ENCODE measurements around the gene P4HB. TPM values are rescaled to one million over a fixed set of nuclear protein-coding genes. Genes with fewer than 3 reads are reported as not detected.
"Not testable (repeated sequence)": the region's sequence is repeated elsewhere in the genome, so short reads cannot be mapped to it uniquely, and the experiment has no call there.

Gene P4HB
- total RNA-seq, 2 experiments from 2014 or later, result 223 to 233 TPM

- CTCF ChIA-PET, result interaction anchor here (0.6 kb wide), 1 partner anchor 294 kb away, joined by 3 read pairs; no protein-coding TSS in a partner anchor
- H3K27ac Mint-ChIP-seq, result no peak overlapping the region
- no peaks in the 10 kb centered on the region for H3K4me1 ChIP-seq (ENCODE audit: insufficient read depth, low read length)
- intact Hi-C loops (cut with DNase I, micrococcal nuclease), result no loop called here
- peaks cover 0 to 16% of the 10 kb centered on the region in 2 experiments for H3K9me3 ChIP-seq (ENCODE audit: control insufficient read depth in 1 of 2, insufficient read depth in 1 of 2, low read length in 2 of 2)
- H3K36me3 Mint-ChIP-seq (ENCODE audit: low read depth), result peaks cover 28% of the 10 kb centered on the region
- H3K4me3 Mint-ChIP-seq, result no peak overlapping the region
- H3K36me3 ChIP-seq (ENCODE audit: insufficient read depth, low read length), result peaks cover 47% of the 10 kb centered on the region
- TF ChIP-seq CTCF (IDR thresholded peaks at IDR 0.05), result no peak
- no peak for ATAC-seq (ENCODE audit: poor library complexity)
- H3K4me3 ChIP-seq (ENCODE audit: low read length), result no peak overlapping the region
- no peaks in the 10 kb centered on the region for H3K27me3 Mint-ChIP-seq
- POLR2A ChIA-PET, result interaction anchor here (1.0 to 1.3 kb wide), 2 partner anchors 9 to 25 kb away, joined by 3 read pairs; partner anchors contain the start of gene MCRIP1
- no peaks in the 10 kb centered on the region for H3K9me3 Mint-ChIP-seq
- no peak overlapping the region for H3K27ac ChIP-seq (ENCODE audit: low read depth in 1 of 2, low read length in 2 of 2)
- H3K27me3 ChIP-seq (ENCODE audit: control insufficient read depth in 1 of 2, insufficient read depth in 2 of 2, low read length in 2 of 2), result no peaks in the 10 kb centered on the region
- H3K4me1 Mint-ChIP-seq (ENCODE audit: low read depth), result no peaks in the 10 kb centered on the region
- no peak for DNase-seq
Observed at GRCh38 chr17:81842378-81842724, 18.0 kb downstream of the P4HB start.

- intact Hi-C loops (cut with DNase I, micrococcal nuclease), result no loop called here
- Histone ChIP-seq H3K36me3 (ENCODE audit: insufficient read depth, low read length) (peaks cover 42% of the 10 kb centered on the region), H3K4me1 (ENCODE audit: insufficient read depth, low read length) (no peaks in the 10 kb centered on the region), H3K27ac (ENCODE audit: low read depth in 1 of 2, low read length in 2 of 2) (no peak overlapping the region), H3K9me3 (ENCODE audit: control insufficient read depth in 1 of 2, insufficient read depth in 1 of 2, low read length in 2 of 2) (peaks cover 0 to 16% of the 10 kb centered on the region in 2 experiments), H3K27me3 (ENCODE audit: control insufficient read depth in 1 of 2, insufficient read depth in 2 of 2, low read length in 2 of 2) (no peaks in the 10 kb centered on the region), H3K4me3 (ENCODE audit: low read length) (no peak overlapping the region)
- Mint-ChIP-seq H3K4me3 (no peak overlapping the region), H3K27ac (no peak overlapping the region), H3K36me3 (ENCODE audit: low read depth) (peaks cover 23% of the 10 kb centered on the region), H3K4me1 (ENCODE audit: low read depth) (no peaks in the 10 kb centered on the region), H3K9me3 (no peaks in the 10 kb centered on the region), H3K27me3 (no peaks in the 10 kb centered on the region)
- CTCF ChIA-PET, result no interaction called here
- DNase-seq (no peak), ATAC-seq (ENCODE audit: poor library complexity) (no peak)
- POLR2A ChIA-PET, result interaction anchor here (1.0 kb wide), 1 partner anchor 25 kb away, joined by 3 read pairs; no protein-coding TSS in a partner anchor
- TF ChIP-seq CTCF (IDR thresholded peaks at IDR 0.05), result no peak
Observed at GRCh38 chr17:81841866-81842265, 18.5 kb downstream of the P4HB start.

GRCh38 chr17:81840826-81841778 is 19.2 kb downstream of the P4HB start:
- Histone ChIP-seq H3K36me3 (ENCODE audit: insufficient read depth, low read length) (peaks cover 34% of the 10 kb centered on the region), H3K9me3 (ENCODE audit: control insufficient read depth in 1 of 2, insufficient read depth in 1 of 2, low read length in 2 of 2) (peaks cover 0 to 12% of the 10 kb centered on the region in 2 experiments), H3K4me1 (ENCODE audit: insufficient read depth, low read length) (no peaks in the 10 kb centered on the region), H3K27ac (ENCODE audit: low read depth in 1 of 2, low read length in 2 of 2) (no peak overlapping the region), H3K27me3 (ENCODE audit: control insufficient read depth in 1 of 2, insufficient read depth in 2 of 2, low read length in 2 of 2) (no peaks in the 10 kb centered on the region), H3K4me3 (ENCODE audit: low read length) (no peak overlapping the region)
- intact Hi-C loops (cut with DNase I, micrococcal nuclease), result no loop called here
- no peaks in the 10 kb centered on the region for H3K9me3 Mint-ChIP-seq
- H3K4me1 Mint-ChIP-seq (ENCODE audit: low read depth), result no peaks in the 10 kb centered on the region
- DNase-seq, result no peak
- H3K27ac Mint-ChIP-seq, result no peak overlapping the region
- no peak for TF ChIP-seq CTCF (IDR thresholded peaks at IDR 0.05)
- ChIA-PET POLR2A (interaction anchor here (0.6 to 1.0 kb wide), 2 partner anchors 25 to 26 kb away, joined by 3 to 5 read pairs; no protein-coding TSS in a partner anchor), CTCF (interaction anchor here (0.5 kb wide), 1 partner anchor 39 kb away, joined by 4 read pairs; no protein-coding TSS in a partner anchor)
- H3K36me3 Mint-ChIP-seq (ENCODE audit: low read depth), result peaks cover 23% of the 10 kb centered on the region
- no peaks in the 10 kb centered on the region for H3K27me3 Mint-ChIP-seq
- ATAC-seq (ENCODE audit: poor library complexity), result no peak
- no peak overlapping the region for H3K4me3 Mint-ChIP-seq

- H3K4me3 ChIP-seq (ENCODE audit: low read length); DNase-seq; H3K4me3 Mint-ChIP-seq; H3K27me3 ChIP-seq (ENCODE audit: control insufficient read depth in 1 of 2, insufficient read depth in 2 of 2, low read length in 2 of 2); H3K27ac Mint-ChIP-seq; H3K4me1 Mint-ChIP-seq (ENCODE audit: low read depth); ATAC-seq (ENCODE audit: poor library complexity); H3K9me3 Mint-ChIP-seq; H3K4me1 ChIP-seq (ENCODE audit: insufficient read depth, low read length); H3K27ac ChIP-seq (ENCODE audit: low read depth in 1 of 2, low read length in 2 of 2); intact Hi-C loops (cut with DNase I, micrococcal nuclease); CTCF ChIA-PET; H3K27me3 Mint-ChIP-seq: not testable (repeated sequence)
- H3K9me3 ChIP-seq (ENCODE audit: control insufficient read depth in 1 of 2, insufficient read depth in 1 of 2, low read length in 2 of 2), result peaks cover 0 to 12% of the 10 kb centered on the region in 2 experiments
- H3K36me3 ChIP-seq (ENCODE audit: insufficient read depth, low read length), result peaks cover 24% of the 10 kb centered on the region
- POLR2A ChIA-PET, result interaction anchor here (0.6 kb wide), 1 partner anchor 26 kb away, joined by 5 read pairs; no protein-coding TSS in a partner anchor
- H3K36me3 Mint-ChIP-seq (ENCODE audit: low read depth), result peaks cover 18% of the 10 kb centered on the region
Observed at GRCh38 chr17:81840059-81840458, 20.3 kb downstream of the P4HB start.

All from CD4-positive, alpha-beta T cell (primary cell).